Gastrocnemius medialis (tissue), 4 donors: ENCODE measurements around the gene KIAA0319L.

Experiments used
- CTCF ChIP-seq, 5 experiments: fragments of 450-650 bp in 3 of 5; fragments of 200-600 bp in 2 of 5; sonication (generic) in 2 of 5; IDR thresholded peaks in 4 of 5; conservative IDR thresholded peaks in 1 of 5; 1 replicate in 4 of 5; 2 replicates in 1 of 5; pipeline ENCODE4 v1.5.1; 2016 to 2019; ENCODE audit warnings: antibody characterized with exemption in 5 of 5, mild to moderate bottlenecking in 3 of 5, moderate library complexity in 3 of 5
- POLR2A ChIP-seq, 2 donors: fragments of 450-650 bp; IDR thresholded peaks; one replicate each; pipeline ENCODE4 v1.6.1; 2017; ENCODE audit warnings: antibody characterized with exemption in 2 of 2, mild to moderate bottlenecking in 2 of 2, moderate library complexity in 2 of 2

GRCh38 chr1:35555601-35556477 is 1.4 kb downstream of the KIAA0319L start:
- TF ChIP-seq CTCF (IDR thresholded peaks at IDR 0.05 in 4 of 5, conservative IDR thresholded peaks at IDR 0.05 in 1 of 5) = no peak
- no peak for TF ChIP-seq POLR2A (IDR thresholded peaks at IDR 0.05)
